Right atrium auricular region (tissue), 2 donors: Measurements from ENCODE around the gene POLD4. TPM values are rescaled to one million over a fixed set of nuclear protein-coding genes. Genes with fewer than 3 reads are reported as not detected.
A peak's percentile ranks its signal among the peaks of the same experiment; 100 is the strongest.

ENCODE experiments used
- DNase-seq: peaks from one replicate; pipeline ENCODE4 v3.0.0-alpha.2; 2019; ENCODE audit warnings: low spot score
- H3K27ac ChIP-seq, 2 donors: fragments of 200-600 bp; sonication (generic); 1 replicate in 1 of 2; 2 replicates in 1 of 2; pipeline ENCODE4 v1.5.1; 2016 to 2019
- H3K27me3 ChIP-seq, 2 donors: fragments of 200-600 bp; sonication (generic); one replicate each; pipeline versions ENCODE4 v1.5.1 to v1.6.0; 2017 to 2019
- H3K36me3 ChIP-seq: fragments of 200-600 bp; sonication (generic); one replicate; pipeline ENCODE4 v1.5.1; 2016
- H3K4me1 ChIP-seq, 2 donors: fragments of 200-600 bp; sonication (generic); one replicate each; pipeline versions ENCODE4 v1.5.1 to v1.6.0; 2017 to 2019
- H3K4me3 ChIP-seq, 2 donors: fragments of 200-600 bp; sonication (generic); 1 replicate in 1 of 2; 2 replicates in 1 of 2; pipeline ENCODE4 v1.5.1; 2017 to 2019; ENCODE audit warnings: mild to moderate bottlenecking in 1 of 2, moderate library complexity in 1 of 2
- H3K9me3 ChIP-seq, 2 donors: fragments of 200-600 bp; sonication (generic); one replicate each; pipeline ENCODE4 v1.5.1; 2019
- total RNA-seq, 2 donors: library from RNA; depleted of rRNA; stranded (reverse); fragments of >200 nt; gene quantifications; one replicate each; pipeline ENCODE4 v1.1.0, GENCODE V29; 2016
- TF ChIP-seq, protein P1 (sequence below), 2 donors: fragments of 200-600 bp; sonication (generic); IDR thresholded peaks; one replicate each; pipeline ENCODE4 v1.5.1; 2019; ENCODE audit warnings: antibody characterized with exemption in 2 of 2

The POLD4 gene
- total RNA-seq, 2 donors from 2014 or later, result 115 to 136 TPM

DNA sequence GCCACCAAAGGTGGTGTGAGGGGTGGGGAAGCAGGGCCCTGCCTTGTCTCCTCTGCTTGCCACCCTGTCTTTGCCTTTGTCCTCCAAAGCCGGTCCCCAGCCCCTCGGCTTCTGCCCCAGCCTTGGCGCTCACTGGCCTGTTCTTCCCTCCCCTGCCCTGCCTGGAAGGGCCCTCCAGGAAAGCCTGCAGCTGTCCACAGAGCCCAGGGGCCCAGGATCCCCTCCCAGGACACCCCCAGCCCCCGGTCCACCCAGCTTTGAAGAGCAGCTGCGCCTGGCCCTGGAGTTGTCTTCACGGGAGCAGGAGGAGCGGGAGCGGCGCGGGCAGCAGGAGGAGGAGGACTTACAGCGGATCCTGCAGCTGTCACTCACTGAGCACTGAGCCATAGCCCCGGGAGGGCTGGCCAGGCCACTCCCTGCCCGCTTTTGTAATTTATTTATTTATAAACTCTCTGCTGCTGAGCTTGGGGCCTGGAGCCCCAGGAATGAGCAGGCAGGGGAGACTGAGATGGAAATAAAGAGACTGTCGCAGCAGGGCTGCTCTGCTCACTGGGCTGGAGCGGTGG is 51.3 kb downstream of the POLD4 start:
- peak overlapping the region in 1 of 2 donors; percentile 94 for H3K4me3 ChIP-seq
- no peaks in the 10 kb centered on the region for H3K9me3 ChIP-seq
- peaks cover 0 to 31% of the 10 kb centered on the region in 2 donors for H3K4me1 ChIP-seq
- H3K27ac ChIP-seq, result peak overlapping the region; percentile 81 to 82
- no peaks in the 10 kb centered on the region for H3K27me3 ChIP-seq
- H3K36me3 ChIP-seq, result peaks cover 35% of the 10 kb centered on the region
- peak; percentile 77 for DNase-seq
- TF ChIP-seq, protein P1, sequence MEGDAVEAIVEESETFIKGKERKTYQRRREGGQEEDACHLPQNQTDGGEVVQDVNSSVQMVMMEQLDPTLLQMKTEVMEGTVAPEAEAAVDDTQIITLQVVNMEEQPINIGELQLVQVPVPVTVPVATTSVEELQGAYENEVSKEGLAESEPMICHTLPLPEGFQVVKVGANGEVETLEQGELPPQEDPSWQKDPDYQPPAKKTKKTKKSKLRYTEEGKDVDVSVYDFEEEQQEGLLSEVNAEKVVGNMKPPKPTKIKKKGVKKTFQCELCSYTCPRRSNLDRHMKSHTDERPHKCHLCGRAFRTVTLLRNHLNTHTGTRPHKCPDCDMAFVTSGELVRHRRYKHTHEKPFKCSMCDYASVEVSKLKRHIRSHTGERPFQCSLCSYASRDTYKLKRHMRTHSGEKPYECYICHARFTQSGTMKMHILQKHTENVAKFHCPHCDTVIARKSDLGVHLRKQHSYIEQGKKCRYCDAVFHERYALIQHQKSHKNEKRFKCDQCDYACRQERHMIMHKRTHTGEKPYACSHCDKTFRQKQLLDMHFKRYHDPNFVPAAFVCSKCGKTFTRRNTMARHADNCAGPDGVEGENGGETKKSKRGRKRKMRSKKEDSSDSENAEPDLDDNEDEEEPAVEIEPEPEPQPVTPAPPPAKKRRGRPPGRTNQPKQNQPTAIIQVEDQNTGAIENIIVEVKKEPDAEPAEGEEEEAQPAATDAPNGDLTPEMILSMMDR (IDR thresholded peaks at IDR 0.05), result no peak

DNA sequence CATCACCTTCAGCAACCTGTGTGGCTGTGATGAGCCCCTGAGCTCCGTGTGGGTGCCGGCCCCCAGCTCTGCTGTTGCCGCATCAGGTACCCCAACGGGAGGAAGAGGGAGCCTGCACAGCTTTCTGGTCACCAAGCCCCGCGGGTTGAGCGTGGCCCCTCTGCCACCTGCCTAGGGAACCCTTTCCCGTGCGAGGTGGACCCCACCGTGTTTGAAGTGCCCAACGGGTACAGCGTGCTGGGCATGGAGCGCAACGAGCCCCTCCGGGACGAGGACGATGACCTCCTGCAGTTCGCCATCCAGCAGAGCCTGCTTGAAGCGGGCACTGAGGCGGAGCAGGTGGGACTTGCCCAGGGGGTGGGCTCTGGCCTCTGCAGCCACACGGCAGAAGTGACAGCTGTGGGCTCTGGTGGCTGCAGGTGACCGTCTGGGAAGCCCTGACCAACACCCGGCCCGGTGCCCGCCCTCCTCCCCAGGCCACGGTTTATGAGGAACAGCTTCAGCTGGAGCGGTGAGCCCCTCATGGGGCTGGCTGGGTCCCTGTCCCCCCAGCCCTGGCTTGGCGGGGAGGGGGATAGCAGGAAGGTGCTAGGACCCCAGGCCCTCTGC is 51.9 kb downstream of the POLD4 start:
- Histone ChIP-seq H3K36me3 (peaks cover 41% of the 10 kb centered on the region), H3K27ac (peak overlapping the region; percentile 81 to 82)

More for the DNA sequence above, 51.9 kb downstream of the POLD4 start:
- Histone ChIP-seq H3K9me3 (no peaks in the 10 kb centered on the region), H3K4me3 (no peak overlapping the region), H3K27me3 (no peaks in the 10 kb centered on the region), H3K4me1 (peaks cover 0 to 31% of the 10 kb centered on the region in 2 donors)
- no peak for DNase-seq
- TF ChIP-seq, protein P1 (IDR thresholded peaks at IDR 0.05), result no peak

Other genes starting within 250 kb of the POLD4 start
- gene KDM2A, start 234.3 kb downstream of the POLD4 start, total RNA-seq, result 10 to 100 TPM; 27.7 to 37.3 TPM
- 10 to 100 TPM; 52.7 to 55.9 TPM for gene GRK2, start 87.1 kb downstream of the POLD4 start, total RNA-seq
- gene ANKRD13D, start 64.2 kb downstream of the POLD4 start, total RNA-seq, result 10 to 100 TPM; 14.1 to 14.9 TPM
- gene SSH3, start 50.0 kb downstream of the POLD4 start, total RNA-seq, result 10 to 100 TPM; 14.7 to 23.6 TPM
- 10 to 100 TPM in 1 of 2 donors, 1 to 10 TPM in 1; 2.7 to 18.0 TPM for gene CLCF1, start 20.1 kb upstream of the POLD4 start, total RNA-seq
- 1 to 10 TPM; 6.2 to 6.5 TPM for gene RAD9A, start 38.4 kb upstream of the POLD4 start, total RNA-seq
- 100 to 1,000 TPM in 1 of 2 donors, 10 to 100 TPM in 1; 97.8 to 112 TPM for gene PPP1CA, start 48.3 kb upstream of the POLD4 start, total RNA-seq
- gene TBC1D10C, start 50.5 kb upstream of the POLD4 start, total RNA-seq, result 1 to 10 TPM in 1 of 2 donors, under 1 TPM in 1; 0.33 to 1.4 TPM
- 1 to 10 TPM; 9.7 to 9.9 TPM for gene CARNS1, start 62.1 kb upstream of the POLD4 start, total RNA-seq
- 10 to 100 TPM; 35.5 to 44.6 TPM for gene RPS6KB2, start 74.9 kb upstream of the POLD4 start, total RNA-seq
- 1 to 10 TPM; 1.9 to 2.8 TPM for gene PTPRCAP, start 84.1 kb upstream of the POLD4 start, total RNA-seq
- gene CORO1B, start 89.9 kb upstream of the POLD4 start, total RNA-seq, result 10 to 100 TPM; 16.0 to 25.5 TPM
- gene GPR152, start 99.2 kb upstream of the POLD4 start, total RNA-seq, result not detected
- 1 to 10 TPM in 1 of 2 donors, not detected in 1; 1.3 TPM for gene CABP4, start 101.8 kb upstream of the POLD4 start, total RNA-seq
- 100 to 1,000 TPM in 1 of 2 donors, 10 to 100 TPM in 1; 74.4 to 140 TPM for gene TMEM134, start 115.7 kb upstream of the POLD4 start, total RNA-seq
- 10 to 100 TPM; 49.2 to 78.0 TPM for gene AIP, start 129.5 kb upstream of the POLD4 start, total RNA-seq
- 10 to 100 TPM; 10.7 to 30.7 TPM for gene PITPNM1, start 151.8 kb upstream of the POLD4 start, total RNA-seq
- 10 to 100 TPM; 49.1 to 70.0 TPM for gene CDK2AP2, start 154.6 kb upstream of the POLD4 start, total RNA-seq
- not detected for gene CABP2, start 169.9 kb upstream of the POLD4 start, total RNA-seq
- 100 to 1,000 TPM; 249 to 944 TPM for gene GSTP1, start 230.3 kb upstream of the POLD4 start, total RNA-seq